Astrocyte (in vitro differentiated cells and primary cell): Measurements from ENCODE around the gene FOSL2.

Experiments used
- CTCF ChIP-seq: IDR thresholded peaks from 2 replicates; pipeline ENCODE4 v1.5.1; 2011; ENCODE audit warnings: low read depth, mild to moderate bottlenecking, inconsistent platforms, low read length, moderate library complexity; ENCODE audit not compliant: insufficient read depth
- EZH2 ChIP-seq: IDR thresholded peaks from 2 replicates; pipeline ENCODE4 v1.6.1; 2012; ENCODE audit warnings: mild to moderate bottlenecking, low read length, inconsistent platforms; ENCODE audit not compliant: insufficient read depth

DNA sequence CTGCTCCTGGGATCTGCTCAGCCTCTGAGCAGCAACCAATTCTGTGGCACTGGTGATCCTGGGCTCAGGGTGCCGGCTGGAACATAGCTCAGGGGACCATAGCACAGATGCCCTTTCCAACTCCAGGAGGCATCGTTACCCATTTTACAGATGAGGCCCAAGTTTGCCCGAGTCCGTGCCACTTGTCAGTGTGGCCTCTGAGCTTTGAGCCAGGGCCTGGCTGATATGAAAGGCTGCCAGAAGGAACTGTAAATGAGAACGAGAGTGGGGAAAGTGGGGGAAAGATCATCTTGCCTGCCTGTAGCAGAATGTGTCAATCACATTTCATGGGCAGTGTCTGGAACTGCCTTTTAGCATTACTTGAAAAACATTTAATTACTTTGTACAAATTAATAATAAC is 23.3 kb upstream of the FOSL2 start:
- TF ChIP-seq CTCF = no peak
- TF ChIP-seq EZH2 = no peak
